Activated CD4-positive, alpha-beta T cell treated with anti-CD3 and anti-CD28 coated beads for 4 hours (primary cell): Measurements from ENCODE around the gene GPRIN3.
A peak's percentile ranks its signal among the peaks of the same experiment; 100 is the strongest.

Experiments
- DNase-seq, 2 donors: peaks; one replicate each; pipeline ENCODE4 v3.0.0-alpha.2; 2020

GPRIN3 gene

DNA sequence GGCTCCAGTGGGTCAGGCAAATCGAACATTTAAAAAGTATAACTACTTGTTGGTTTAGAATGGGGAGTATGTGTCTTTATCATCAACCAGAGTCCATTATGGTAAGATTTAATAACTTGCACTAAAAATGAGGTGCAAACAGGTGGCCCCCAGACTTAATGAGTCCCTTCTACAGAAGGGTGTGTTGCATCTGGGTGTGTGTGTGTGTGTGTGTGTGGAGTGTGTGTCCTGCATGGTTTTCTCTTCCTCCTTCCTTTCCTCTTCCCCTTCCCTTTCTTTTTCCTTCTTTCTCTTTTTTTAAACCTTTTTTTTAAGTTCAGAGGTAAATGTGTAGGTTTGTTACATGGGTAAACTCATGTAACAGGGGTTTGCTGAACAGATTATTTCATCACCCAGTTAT is 53.7 kb downstream of the GPRIN3 start:
- DNase-seq = no peak

- no peak for DNase-seq
These were observed 54.3 kb downstream of the GPRIN3 start for GRCh38 chr4:89253311-89253710.

DNA sequence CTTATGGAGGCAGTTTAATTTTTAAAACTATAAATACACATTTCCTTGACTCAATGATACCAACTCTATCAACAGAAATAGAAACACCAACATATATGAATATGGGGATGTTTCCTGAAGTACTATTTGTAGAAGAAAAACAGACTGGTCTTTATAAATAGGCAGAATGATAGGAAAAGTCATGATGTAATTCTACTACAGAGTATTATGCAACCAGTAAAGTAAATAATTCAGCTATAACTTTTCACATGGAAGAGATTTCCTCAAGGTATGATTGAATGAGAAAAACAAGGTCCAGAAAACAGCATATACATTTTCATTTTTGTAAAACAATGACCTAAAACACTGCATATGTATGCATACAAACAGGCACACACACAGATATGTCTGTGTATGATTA is 56.2 kb downstream of the GPRIN3 start:
- no peak for DNase-seq

GRCh38 chr4:89249716-89250361 is 57.8 kb downstream of the GPRIN3 start:
- no peak for DNase-seq

DNA sequence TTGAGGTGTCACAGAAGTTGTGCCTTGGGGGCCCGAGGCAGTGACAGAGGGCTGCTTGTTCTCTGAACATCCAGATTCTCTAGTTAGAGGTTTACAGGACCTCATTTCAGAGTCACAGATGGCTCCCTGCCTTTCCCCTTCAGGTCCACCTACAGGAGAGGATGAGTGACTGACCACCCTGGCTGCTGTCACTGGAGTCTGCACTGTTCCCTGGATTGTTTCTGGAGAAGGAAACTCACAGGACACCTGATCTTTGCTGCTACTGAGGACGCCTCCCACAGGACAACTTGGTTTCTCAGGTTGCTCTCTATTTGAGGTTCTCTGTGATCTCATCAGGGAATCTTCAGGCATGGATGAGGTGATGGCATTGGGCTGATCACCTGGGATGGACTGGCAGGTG is 58.3 kb downstream of the GPRIN3 start:
- no peak for DNase-seq

DNA sequence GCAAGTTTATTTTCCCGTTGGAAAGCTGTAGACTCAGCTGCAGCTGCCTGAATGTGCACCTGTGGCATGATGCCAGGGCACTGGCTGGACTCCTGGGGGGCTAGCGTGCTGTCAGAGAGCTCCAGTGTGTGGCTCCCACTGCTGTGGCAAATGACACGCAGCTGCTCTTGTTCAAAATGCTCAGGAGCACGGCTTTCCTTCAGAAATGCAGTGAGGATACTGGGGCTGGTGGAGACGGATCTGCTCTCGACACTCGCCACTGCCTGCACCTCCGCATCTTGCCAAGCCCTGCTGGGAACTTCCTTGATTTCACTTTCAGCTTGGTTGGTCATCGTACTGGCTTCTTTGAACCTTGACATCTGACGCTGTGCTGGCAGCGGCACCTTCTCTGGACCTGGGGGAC is 58.7 kb downstream of the GPRIN3 start:
- DNase-seq = no peak

GRCh38 chr4:89247951-89248350 is 59.6 kb downstream of the GPRIN3 start:
- DNase-seq = no peak

DNA sequence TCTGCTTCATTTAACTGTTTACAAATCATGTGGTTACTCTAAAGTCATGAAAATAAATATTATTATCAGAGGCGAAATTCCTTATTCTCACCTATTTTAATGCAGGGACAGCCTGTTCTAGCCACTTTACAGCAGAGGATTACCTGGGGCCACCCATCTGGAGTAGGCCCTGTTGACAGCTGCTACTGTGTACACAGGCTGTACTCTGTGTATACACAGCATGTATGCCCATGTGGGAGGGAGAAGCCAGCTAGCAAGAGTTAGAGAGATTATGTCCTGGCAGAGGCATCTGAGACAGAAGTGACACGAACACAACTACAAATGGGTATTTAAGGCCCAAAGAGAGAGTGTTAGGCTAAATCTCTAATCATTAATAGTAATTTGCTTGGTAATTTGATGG is 62.1 kb downstream of the GPRIN3 start:
- DNase-seq = no peak

GRCh38 chr4:89243733-89244252 is 63.8 kb downstream of the GPRIN3 start:
- no peak for DNase-seq

- no peak for DNase-seq
These were observed 64.5 kb downstream of the GPRIN3 start for GRCh38 chr4:89242864-89243732.

GRCh38 chr4:89242216-89242615 is 65.4 kb downstream of the GPRIN3 start:
- DNase-seq = no peak

DNA sequence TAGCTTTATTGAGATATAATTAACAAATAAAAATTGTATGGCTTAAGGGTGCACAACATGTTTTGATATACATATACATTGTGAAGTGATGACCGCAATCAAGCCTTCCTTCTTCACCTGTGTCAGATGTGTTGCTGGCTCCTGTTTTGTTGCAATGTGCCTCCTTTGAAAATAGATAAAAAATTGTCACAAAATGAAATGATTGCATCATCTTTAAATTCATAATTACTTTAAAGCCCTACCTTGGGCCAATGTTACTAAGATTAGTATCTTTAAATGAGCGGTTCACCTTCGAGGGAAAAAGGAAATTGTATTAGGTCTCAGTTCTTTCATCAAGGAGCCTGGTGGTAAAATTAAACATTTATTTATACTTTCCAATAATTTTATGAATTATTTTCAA is 77.3 kb downstream of the GPRIN3 start:
- no peak for DNase-seq

DNA sequence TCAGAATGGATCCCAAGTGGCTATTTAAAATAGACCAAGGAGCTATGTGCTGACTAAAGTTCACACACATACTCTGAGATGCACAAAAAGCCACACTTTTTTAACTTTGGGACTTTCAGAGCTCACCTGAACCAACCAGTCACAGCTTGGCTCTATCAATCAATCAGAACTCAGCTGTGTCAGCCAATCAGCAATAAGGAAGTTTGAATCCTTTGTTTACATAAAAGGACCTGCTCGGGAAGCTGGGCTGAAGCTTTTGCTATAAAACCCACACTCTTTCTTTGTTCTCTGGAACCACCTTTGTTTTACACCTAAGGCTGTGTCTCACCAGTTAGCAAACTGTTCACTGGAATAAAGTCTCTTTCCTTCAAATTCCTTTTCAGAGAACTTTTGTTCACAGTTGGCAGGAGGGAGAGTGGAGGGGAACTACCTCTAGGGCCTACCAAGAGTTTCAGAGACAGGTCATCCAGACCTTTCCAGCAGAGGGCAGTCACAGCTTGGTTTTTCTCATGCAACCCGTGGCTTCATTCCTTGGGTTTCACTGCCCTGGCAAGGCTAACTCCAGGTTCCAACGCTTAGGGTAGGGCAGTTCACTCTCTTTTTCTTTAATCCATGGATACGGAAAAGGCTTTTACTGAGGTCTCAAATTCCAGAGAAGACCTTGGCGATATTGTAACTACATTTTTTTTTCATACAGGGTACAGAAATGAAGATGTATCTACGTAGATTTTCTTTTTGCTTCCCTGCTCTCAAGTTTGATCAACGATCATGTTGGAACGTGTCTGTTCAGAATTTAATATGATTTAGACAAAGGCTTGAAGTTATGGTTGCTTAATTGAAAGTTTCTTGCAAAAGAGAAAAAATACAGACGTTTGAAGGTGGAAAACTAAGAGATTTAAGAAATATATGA is 80.7 kb downstream of the GPRIN3 start:
- peak; percentile 72 to 84 for DNase-seq

- no peak for DNase-seq
These were observed 85.4 kb downstream of the GPRIN3 start for GRCh38 chr4:89222170-89222569.

DNA sequence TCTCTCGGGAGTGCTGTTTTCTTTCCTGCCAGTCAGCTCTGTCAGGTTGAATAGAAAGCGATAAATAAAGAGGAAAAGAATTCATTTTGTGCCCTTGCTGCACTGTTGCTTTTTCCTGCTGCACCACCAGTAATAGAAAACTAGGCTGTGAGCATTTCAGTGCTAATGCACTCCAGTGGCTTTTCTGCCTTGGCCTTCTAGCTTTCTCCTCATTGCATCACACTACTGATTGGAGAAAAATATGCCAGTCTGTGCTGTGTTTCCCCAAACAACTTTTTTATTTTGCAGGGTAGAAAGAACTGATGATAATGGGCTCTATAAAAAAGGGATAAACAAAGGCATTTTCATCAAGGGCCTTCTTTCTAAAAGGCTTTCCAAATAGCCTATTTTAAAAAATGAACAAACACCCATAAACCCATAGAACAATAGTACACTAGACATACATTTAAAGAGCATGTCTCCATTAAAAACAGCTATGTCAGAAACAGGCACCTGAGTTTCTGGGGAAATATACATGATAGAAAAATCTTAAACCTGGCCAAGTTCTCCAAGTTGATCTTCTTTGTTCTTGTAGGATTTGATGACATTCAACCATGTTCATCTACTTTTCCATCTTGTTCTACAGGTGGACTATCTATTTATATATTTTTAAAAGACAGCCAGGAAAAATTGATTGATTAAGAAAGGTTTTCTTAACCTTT is 86.3 kb downstream of the GPRIN3 start:
- no peak for DNase-seq

DNA sequence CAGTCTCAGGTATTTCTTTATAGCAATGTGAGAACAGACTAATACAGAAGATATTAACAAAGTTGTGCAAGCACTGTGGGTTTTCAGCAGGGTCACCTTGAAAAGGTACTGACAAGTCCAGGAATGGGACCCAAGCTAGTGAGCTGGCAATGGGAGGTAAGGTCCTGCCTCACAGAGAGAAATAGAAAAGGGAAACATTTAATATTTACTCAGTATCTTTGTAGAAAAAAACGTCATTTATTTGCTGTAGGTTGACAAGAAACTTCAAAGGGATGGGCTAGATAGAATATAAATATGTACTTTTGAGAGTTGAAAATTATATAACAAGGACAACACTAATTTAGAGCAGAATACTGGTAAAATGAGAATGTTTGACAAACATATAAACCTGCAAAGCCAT is 89.0 kb downstream of the GPRIN3 start:
- DNase-seq = no peak

DNA sequence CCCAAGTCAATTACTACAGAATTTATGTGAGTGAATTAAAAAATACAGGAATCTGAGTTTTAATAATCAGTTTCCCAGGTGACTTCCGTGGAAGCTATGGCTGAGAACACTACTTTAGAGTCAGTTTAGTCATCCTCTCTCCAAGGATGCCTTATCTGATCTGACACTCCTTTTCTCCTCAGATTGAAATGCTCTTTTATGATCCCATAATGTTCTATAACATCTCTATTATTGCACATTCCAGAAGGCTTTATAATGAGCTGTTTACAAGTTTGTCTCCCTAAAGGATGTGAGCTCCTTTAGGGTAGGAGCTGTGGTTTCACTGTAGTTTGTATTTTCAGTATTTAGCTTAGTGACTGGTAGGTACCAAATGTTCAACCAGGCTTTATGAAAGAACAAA is 90.0 kb downstream of the GPRIN3 start:
- DNase-seq = no peak

DNA sequence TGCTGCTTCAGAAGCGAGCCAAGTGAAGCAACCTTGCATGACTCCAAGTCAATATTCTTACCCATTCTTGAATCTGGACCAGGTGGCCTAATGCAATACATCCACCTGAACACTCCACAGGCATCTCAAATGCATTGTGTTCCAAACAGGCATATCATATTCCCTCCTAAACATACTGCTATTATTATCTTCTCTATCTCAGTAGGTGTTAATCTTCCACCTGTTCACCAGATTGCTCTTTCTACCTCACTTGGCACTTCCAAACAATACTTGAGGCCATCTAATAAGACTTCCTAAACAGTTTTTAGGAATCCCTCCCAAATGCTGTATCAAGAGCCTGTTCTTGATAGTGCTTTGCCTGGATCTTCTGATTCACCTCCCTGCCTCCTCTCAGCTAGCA is 90.7 kb downstream of the GPRIN3 start:
- DNase-seq = no peak

DNA sequence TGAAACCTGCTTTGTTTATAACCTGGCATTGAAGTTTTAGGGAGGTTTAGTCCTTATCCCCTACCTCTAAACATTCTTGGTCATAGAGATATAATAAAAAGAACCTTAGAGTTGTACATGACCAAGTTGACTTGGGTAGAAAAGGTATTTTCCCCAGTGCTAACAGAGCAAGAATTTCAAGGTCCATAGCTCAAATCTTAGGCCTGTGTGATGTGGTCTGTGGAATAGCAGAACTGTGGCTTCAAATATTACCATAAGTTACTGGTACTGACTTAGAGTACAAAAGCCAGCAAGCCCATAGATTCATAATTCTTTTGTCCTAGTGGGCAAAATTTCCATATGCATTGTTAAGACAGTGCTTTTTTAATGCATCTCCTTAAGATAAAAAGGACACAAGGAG is 91.2 kb downstream of the GPRIN3 start:
- DNase-seq = no peak

GRCh38 chr4:89215736-89216135 is 91.9 kb downstream of the GPRIN3 start:
- DNase-seq = no peak

DNA sequence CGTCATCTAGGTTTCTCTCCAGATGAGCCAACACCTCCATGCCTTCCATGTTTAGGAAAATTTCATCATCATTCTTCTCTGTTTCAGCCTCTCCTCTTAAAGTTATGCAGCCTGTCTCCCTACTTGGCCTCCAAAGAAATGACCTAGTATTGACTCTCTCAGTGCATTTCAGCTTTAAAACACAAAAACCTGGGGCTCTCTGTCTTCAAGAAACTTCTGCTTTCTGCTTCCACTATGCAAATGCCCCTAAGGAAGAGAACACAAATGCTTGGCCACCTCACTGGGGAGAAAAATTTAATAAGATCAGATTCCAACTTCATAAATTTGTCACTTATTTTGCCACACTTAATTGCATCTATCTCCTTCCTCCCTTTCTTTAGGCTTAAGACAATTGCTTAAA is 93.3 kb downstream of the GPRIN3 start:
- no peak for DNase-seq

GRCh38 chr4:89213382-89213701 is 94.3 kb downstream of the GPRIN3 start:
- no peak for DNase-seq
